Stimulated activated naive CD8-positive, alpha-beta T cell treated with anti-CD3 and anti-CD28 coated beads, Interleukin-15, amount 100 ng/mL, for 72 hours (primary cell): ENCODE data around the gene AGBL2.
"Not testable (repeated sequence)": the region's sequence is repeated elsewhere in the genome, so short reads cannot be mapped to it uniquely, and the experiment has no call there.

Experiments used
- ATAC-seq: fragments of 150-1000 bp; cut with Tn5 transposase; 2 replicates; pipeline ENCODE4 v1.10.0; 2021; ENCODE audit warnings: mild to moderate bottlenecking, moderate library complexity
- DNase-seq, 2 donors: peaks; one replicate each; pipeline ENCODE4 v3.0.0; 2021 to 2022
- H3K27ac Mint-ChIP-seq, 2 donors: one replicate each; pipeline ENCODE4 v1.8.0; 2022; ENCODE audit warnings: mild to moderate bottlenecking in 2 of 2, mixed read lengths in 2 of 2, moderate library complexity in 2 of 2
- H3K27me3 Mint-ChIP-seq: one replicate; pipeline ENCODE4 v1.8.0; 2022; ENCODE audit warnings: mixed read lengths
- H3K4me1 Mint-ChIP-seq: one replicate; pipeline ENCODE4 v1.8.0; 2022; ENCODE audit warnings: mild to moderate bottlenecking, mixed read lengths
- H3K4me3 Mint-ChIP-seq, 2 donors: one replicate each; pipeline ENCODE4 v1.8.0; 2022; ENCODE audit warnings: mild to moderate bottlenecking in 2 of 2, mixed read lengths in 2 of 2, moderate library complexity in 1 of 2
- H3K9me3 Mint-ChIP-seq, 2 donors: one replicate each; pipeline ENCODE4 v1.8.0; 2022; ENCODE audit warnings: mixed read lengths in 2 of 2

Gene AGBL2

DNA sequence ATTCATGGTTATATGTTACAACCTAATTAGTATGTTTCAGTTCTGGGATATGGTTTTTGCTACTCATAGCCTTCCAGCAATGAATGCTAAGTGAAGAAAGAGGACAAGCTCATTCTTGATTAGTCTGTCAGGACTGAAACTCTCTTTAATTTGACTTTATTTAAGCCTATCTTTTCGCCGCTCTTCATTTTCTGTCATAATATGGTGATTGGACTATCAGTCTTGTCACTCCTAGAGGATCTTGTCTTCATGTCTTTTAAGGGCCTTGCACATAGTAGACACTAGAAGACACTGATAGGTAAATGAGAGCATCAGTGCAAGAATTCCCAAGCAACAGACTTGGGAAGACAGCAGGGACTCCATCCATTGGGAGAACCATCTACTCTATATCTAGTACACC lies 53.9 kb downstream of the AGBL2 start:
- Mint-ChIP-seq H3K4me1 (peaks cover 25% of the 10 kb centered on the region), H3K27ac (no peak overlapping the region), H3K27me3 (no peaks in the 10 kb centered on the region), H3K9me3 (no peaks in the 10 kb centered on the region), H3K4me3 (no peak overlapping the region)
- ATAC-seq (no peak), DNase-seq (no peak)

DNA sequence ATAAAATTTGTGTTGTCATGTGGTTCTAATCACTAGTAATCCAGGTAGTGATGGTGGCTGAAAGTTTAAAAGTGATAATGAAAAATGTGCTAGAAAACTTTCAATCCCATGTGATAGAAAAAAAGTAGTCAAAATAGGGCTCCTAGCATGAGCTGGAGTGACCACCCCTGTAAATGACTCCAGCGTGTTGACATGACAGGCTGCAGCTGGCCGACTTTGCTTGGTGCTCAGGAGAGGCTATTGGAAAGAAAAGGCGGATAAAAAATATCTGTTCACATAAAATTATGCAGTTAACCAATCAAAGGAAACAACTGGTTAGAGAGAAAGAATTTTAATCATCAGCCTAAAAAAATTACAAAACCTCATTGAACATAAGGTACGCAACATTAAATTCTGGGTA lies 55.9 kb downstream of the AGBL2 start:
- Mint-ChIP-seq H3K27ac (no peak overlapping the region), H3K4me1 (peaks cover 14% of the 10 kb centered on the region), H3K9me3 (no peaks in the 10 kb centered on the region), H3K4me3 (no peak overlapping the region), H3K27me3 (no peaks in the 10 kb centered on the region)
- no peak for ATAC-seq
- no peak for DNase-seq

DNA sequence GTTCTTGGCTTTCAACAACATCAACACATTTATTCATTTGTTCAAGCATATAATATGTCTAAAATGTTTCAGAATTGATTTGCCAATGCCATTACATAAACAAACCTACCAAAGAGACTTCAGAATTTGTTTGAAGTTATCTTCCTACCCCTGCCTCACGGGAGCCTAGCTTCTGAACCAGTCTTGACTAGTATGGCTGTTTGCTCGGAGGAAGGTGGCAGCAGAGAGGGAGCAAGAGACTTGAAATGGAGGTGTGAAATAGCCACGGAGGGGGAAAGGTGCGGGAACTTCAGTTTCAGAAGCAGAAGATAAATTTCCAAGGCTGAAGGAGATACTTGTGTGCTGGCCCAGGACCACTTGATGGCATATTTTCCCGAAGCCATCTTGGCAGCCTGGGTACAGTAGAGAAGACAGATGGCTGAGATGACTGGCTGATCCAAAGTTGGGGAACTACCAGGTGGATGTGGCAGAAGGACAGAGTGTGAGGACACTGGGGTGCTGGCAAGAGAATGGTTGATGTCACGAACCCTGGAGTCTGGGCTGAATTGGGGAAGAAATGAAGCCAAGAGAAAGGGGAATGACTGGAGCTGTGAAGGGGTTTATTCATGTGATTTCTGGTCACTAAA lies 58.8 kb downstream of the AGBL2 start:
- DNase-seq (no peak), ATAC-seq (no peak)
- Mint-ChIP-seq H3K9me3 (peaks cover 15 to 17% of the 10 kb centered on the region in 2 donors), H3K27ac (no peak overlapping the region), H3K4me3 (no peak overlapping the region), H3K4me1 (no peaks in the 10 kb centered on the region), H3K27me3 (no peaks in the 10 kb centered on the region)

DNA sequence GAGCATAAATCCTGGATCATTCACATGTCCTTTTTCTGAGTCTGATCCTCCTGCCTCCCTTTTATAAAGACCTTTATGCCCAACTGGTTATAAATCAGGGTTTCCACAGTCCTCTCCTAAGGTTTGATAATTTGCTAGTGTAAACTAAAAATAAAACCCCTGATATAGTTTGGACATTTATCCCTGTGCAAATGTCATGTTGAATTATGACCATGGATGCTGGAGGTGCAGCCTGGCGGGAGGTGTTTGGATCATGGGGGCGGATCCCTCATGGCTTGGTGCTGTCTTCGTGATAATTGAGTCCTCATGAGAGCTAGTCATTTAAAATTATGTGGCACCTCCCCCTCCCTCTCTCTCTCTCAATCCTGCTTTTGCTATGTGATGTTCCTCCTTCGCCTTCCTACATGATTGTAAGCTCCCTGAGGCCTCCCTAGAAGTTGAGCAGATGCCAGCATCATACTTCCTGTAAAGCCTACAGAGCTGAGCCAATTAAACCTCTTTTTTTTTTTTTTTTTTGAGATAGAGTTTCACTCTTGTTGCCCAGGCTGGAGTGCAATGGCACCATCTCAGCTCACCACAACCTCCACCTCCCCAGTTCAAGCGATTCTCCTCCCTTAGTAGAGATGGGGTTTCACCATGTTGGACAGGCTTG lies 63.2 kb downstream of the AGBL2 start:
- Mint-ChIP-seq H3K4me1 (no peaks in the 10 kb centered on the region), H3K27me3 (no peaks in the 10 kb centered on the region), H3K9me3 (peaks cover 15 to 18% of the 10 kb centered on the region in 2 donors), H3K4me3 (no peak overlapping the region), H3K27ac (peak overlapping the region in 1 of 2 donors; percentile 30)
- ATAC-seq: no peak
- no peak for DNase-seq

DNA sequence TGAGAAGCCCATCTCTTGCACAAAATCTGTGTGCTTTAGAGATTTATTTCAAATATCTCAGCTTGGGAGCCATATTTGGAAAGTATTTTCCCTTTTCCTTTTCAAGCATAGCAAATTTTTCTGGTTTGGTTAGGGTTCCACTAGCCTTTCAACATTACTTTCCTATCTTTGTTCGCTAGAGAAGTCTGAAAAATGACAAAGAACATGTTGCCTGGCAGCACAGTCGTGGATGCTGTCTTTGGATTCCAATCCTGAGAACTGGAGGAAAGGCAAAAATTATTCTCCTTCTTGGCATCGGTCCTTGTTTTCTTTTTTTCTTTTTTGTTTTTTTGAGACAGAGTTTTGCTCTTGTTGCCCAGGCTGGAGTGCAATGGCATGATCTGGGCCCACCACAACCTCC lies 65.9 kb downstream of the AGBL2 start:
- no peak for ATAC-seq
- no peak for DNase-seq
- no peaks in the 10 kb centered on the region for H3K4me1 Mint-ChIP-seq
- no peaks in the 10 kb centered on the region for H3K27me3 Mint-ChIP-seq
- H3K4me3 Mint-ChIP-seq: no peak overlapping the region
- no peak overlapping the region for H3K27ac Mint-ChIP-seq
- peaks cover 15 to 18% of the 10 kb centered on the region in 2 donors for H3K9me3 Mint-ChIP-seq

DNA sequence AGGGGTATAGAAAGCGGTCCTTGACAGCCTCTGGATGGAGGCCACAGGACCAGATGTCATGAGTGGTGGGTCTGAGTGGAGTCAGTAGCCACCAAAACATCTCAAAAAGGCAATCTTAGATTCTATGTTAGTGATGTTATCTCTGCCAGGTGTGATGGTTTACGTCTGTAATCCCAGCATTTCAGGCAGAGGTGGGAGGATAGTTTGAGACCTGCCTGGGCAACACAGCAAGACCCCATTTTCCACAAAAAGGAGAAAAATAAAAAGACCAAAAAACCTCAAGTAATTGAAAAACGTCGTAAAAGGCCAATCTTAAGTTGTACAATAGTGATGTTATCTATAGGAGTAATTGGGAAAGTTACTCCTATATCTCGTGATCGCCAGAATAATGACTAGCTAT lies 69.2 kb downstream of the AGBL2 start:
- H3K4me1 Mint-ChIP-seq: peaks cover 15% of the 10 kb centered on the region
- H3K9me3 Mint-ChIP-seq: no peaks in the 10 kb centered on the region
- H3K27me3 Mint-ChIP-seq: no peaks in the 10 kb centered on the region
- ATAC-seq (no peak), DNase-seq (no peak)
- H3K27ac Mint-ChIP-seq: peak overlapping the region in 1 of 2 donors; percentile 16
- H3K4me3 Mint-ChIP-seq: no peak overlapping the region

DNA sequence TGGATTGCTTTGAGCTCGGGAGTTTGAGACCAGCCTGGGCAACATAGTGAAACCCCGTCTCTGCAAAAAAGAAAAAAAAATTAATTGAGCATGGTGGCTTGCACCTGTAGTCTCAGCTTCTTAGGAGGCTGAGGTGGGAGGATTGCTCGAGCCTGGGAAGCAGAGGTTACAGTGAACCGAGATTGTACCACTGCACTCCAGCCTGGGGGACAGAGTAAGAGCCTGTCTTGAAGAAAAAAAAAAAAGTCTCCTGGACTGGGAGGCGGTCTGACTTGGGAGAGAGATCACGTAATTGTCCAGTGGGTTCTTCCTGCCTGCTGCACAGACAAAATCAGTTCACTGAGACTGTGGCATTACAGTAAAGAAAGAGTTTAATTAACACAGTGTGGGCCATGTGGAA lies 69.7 kb downstream of the AGBL2 start:
- DNase-seq (no peak), ATAC-seq (no peak)
- Mint-ChIP-seq H3K9me3 (no peaks in the 10 kb centered on the region), H3K27ac (no peak overlapping the region), H3K4me3 (no peak overlapping the region), H3K27me3 (no peaks in the 10 kb centered on the region), H3K4me1 (peaks cover 19% of the 10 kb centered on the region)

DNA sequence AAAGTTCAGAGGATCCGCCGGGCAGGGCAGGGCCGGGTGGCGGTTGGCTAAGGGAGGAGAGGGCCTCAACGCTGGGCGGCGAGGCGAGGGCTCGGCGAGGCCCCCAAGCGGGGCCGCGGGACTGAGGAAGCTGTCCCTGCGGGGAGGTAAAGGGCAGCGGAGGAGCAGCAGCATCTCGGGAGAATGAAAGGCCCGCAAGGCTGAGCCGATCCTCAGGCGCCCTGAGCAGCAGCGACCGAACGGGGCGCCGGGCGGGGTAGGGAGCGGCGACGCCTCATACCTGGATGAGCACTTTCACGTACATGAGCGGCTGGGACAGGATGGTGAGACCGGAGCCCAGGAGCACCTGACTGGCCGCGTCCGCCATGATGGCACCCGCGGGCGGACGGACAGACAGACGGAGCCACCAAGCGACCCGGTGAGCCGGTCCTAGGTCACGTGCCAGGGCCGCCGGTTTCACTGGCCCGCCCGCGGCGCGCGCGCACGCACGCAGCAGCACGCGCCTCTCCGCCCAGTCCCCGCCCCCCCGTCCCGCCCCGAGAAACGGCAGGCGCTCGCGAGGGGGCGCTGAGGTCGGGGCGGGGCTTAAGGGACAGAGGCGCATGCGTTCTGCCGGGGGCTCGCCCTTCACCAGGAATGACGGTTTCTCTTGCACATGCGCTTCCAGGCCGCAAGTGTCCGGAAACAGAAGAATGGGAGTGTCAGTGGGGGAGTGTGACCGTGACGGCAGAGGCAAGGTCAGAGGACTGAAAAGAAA lies 72.9 kb downstream of the AGBL2 start, which contains the start of gene MTCH2:
MTCH2 (minus strand) TSS at position 461 of the 757 bp plus-strand sequence; CDS start at position 367, 94 bp downstream.
- Mint-ChIP-seq H3K4me1 (peaks cover 25% of the 10 kb centered on the region), H3K4me3 (peak within 1 kb of the TSS; percentile 94 to 98), H3K27ac (peak within 1 kb of the TSS; percentile 98 to 99), H3K27me3 (no peaks in the 10 kb centered on the region), H3K9me3 (no peaks in the 10 kb centered on the region)
- DNase-seq (peak; percentile 95 to 96), ATAC-seq (peak; percentile 92)

DNA sequence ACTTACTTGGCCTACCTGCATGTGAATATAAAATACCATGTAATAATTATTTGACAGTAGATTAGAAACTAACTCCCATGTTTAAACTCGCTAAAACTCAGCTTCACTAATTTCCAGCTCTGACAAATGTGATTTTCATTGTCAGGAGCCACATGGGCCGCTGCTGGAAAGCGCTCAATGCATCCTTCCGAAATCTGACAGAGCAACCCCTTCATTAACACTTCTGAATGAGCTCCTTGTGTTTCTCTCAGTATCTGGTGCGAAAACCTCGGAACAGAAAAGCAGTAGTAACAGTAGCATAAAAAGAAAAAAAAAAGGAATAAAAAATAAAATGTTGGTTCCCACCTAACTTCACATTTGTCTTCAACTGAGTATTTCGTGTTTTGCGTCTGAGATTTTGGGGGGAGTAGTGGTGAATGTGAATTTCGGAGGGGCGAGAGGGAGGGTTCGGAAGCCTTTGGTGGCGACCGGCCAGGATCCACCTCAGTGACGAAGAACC lies 73.5 kb downstream of the AGBL2 start:
- Mint-ChIP-seq H3K27me3 (no peaks in the 10 kb centered on the region), H3K9me3 (no peaks in the 10 kb centered on the region), H3K4me3 (peak overlapping the region; percentile 94 to 98), H3K4me1 (peaks cover 25% of the 10 kb centered on the region), H3K27ac (peak overlapping the region; percentile 98 to 99)
- DNase-seq (no peak), ATAC-seq (no peak)

DNA sequence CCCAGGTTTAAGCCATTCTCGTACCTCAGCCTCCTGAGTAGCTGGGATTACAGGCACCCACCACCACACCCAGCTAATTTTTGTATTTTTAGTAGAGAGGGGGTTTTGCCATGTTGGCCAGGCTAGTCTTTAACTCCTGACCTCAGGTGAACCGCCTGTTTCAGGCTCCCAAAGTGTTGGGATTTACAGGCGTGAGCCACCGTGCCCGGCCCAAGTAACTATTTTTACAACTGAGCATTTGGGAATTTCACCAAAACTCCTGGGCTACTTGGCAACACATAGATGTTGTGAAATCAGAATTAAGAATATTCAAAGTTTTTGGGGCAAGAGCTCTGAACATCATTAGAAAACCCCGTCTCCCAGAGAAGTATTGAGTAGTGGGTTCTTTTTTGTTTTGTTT lies 74.7 kb downstream of the AGBL2 start:
- not testable (repeated sequence) for H3K9me3 Mint-ChIP-seq, H3K27me3 Mint-ChIP-seq, DNase-seq, ATAC-seq
- Mint-ChIP-seq H3K4me3 (peak overlapping the region; percentile 94 to 98), H3K4me1 (peaks cover 25% of the 10 kb centered on the region), H3K27ac (peak overlapping the region in 1 of 2 donors; percentile 34)

DNA sequence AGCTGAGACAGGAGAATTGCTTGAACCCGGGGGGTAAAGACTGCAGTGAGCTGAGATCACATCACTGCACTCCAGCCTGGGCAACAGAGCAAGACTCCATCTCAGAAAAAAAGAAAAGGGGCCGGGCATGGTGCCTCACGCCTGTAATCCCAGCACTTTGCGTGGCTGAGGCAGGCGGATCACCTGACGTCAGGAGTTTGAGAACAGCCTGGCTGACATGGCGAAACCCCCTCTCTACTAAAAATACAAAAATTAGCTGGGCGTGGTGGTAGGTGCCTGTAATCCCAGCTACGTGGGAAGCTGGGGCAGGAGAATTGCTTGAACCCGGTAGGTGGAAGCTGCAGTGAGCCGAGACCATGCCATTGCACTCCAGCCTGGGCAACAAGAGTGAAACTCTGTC lies 78.8 kb downstream of the AGBL2 start:
- H3K4me3 Mint-ChIP-seq, H3K27me3 Mint-ChIP-seq, ATAC-seq, H3K9me3 Mint-ChIP-seq, DNase-seq, H3K27ac Mint-ChIP-seq: not testable (repeated sequence)
- peaks cover 13% of the 10 kb centered on the region for H3K4me1 Mint-ChIP-seq

DNA sequence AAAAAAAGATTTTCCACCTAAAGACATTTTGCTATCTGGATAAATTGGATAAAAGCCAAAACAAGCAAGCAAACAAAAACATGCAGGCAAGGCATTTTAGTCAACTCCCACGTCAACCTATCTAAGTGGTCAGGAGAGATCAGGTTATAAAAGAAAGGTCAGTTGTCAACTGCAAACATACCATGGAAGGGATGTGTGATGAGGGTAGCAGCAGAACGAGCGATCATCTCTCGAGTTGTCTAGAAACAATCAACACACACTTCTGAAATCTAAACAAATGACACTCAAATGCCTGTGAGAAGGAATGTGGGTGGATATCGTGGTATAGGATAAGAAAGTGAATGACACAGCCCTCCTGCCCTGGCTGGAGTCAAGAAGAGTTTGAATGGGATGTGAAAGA lies 83.7 kb downstream of the AGBL2 start:
- Mint-ChIP-seq H3K9me3 (no peaks in the 10 kb centered on the region), H3K27ac (no peak overlapping the region), H3K4me1 (no peaks in the 10 kb centered on the region), H3K27me3 (no peaks in the 10 kb centered on the region), H3K4me3 (no peak overlapping the region)
- ATAC-seq: no peak
- DNase-seq: no peak

DNA sequence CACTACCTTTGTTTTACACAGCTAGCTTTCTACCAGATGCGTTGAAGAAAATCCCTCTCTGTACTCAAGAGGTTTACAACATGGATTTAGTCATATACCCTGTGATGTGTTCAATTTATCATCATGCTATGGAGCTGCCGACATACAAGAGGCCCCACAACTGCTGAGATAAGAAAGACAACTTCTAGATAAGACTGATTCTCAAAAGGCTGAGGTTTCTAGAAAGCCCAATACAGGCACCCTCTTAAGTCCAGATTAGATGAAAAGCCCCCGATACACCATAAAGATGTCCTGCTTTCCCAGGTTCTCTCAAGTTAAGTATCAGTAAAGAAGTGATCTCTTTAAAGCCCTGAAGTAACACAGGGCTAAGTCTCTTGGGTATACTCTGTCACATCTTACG lies 87.1 kb downstream of the AGBL2 start:
- no peak for ATAC-seq
- Mint-ChIP-seq H3K4me3 (no peak overlapping the region), H3K9me3 (no peaks in the 10 kb centered on the region), H3K4me1 (no peaks in the 10 kb centered on the region), H3K27ac (no peak overlapping the region), H3K27me3 (no peaks in the 10 kb centered on the region)
- no peak for DNase-seq

DNA sequence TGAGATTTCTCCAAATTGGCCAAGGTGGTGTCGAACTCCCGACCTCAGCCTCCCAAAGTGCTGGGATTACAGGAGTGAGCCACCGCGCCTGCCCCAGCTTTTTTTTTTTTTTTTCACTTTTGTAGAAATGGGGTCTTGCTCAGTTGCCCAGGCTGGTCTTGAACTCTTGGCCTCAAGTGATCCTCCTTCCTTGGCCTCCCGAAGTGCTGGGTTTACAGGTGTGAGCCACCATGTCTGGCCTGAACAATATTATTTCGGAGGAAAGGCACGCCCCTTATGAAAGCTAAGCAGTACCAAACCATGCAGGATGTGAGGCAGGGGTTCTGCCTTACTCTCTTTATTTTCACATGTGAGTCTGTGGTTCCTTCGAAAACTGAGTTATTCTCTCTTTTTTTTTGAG lies 88.9 kb downstream of the AGBL2 start:
- no peaks in the 10 kb centered on the region for H3K27me3 Mint-ChIP-seq
- no peak for DNase-seq
- no peaks in the 10 kb centered on the region for H3K9me3 Mint-ChIP-seq
- no peak overlapping the region for H3K27ac Mint-ChIP-seq
- no peak for ATAC-seq
- H3K4me3 Mint-ChIP-seq: no peak overlapping the region
- no peaks in the 10 kb centered on the region for H3K4me1 Mint-ChIP-seq

DNA sequence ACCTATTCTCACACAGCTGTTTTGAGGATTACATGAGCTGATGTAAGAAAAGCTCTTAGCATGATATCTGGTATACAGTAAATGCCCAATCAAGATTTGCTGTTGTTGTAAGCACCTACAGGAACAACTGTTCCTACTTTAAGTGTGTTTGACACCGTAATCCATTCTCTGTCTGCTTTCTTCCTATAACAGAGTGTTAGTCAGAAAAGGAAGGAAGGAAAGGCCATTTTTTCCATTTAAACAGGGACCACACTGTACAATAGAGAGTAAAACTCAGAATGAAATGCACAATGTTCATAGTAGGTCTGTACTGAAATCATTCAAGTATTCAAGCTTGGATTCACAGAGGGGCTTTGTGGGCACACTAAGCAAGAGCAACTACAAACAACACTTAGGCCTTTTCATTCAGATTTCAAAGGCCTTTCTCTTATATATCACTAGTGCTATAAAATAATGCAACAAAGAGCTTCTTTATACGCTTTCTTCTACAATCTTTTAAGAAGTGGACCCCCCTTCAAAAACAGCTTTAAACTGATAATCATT lies 94.3 kb downstream of the AGBL2 start:
- H3K9me3 Mint-ChIP-seq: no peaks in the 10 kb centered on the region
- H3K4me3 Mint-ChIP-seq: no peak overlapping the region
- no peaks in the 10 kb centered on the region for H3K4me1 Mint-ChIP-seq
- H3K27me3 Mint-ChIP-seq: no peaks in the 10 kb centered on the region
- H3K27ac Mint-ChIP-seq: peak overlapping the region; percentile 7 to 30
- ATAC-seq (no peak), DNase-seq (no peak)

DNA sequence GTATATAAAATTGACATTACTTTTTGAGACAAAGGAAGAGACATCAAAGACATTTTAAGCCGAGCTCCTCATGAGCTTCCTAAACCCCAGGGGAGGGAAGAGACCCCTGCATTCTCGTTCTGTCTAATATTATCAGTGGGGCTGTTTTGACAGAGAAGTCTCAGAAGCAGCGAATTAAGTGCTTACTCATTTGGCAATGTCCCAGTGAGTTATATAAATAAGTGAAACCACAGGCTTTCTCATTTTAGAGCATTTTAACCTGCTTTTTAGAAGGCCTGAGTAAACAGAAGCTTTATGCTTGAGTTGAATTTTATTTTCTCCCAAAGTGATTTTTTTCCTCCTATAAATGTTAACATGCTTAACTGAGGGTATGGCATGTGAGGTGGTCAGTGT lies 97.8 kb downstream of the AGBL2 start:
- no peak for ATAC-seq
- no peaks in the 10 kb centered on the region for H3K9me3 Mint-ChIP-seq
- no peak overlapping the region for H3K4me3 Mint-ChIP-seq
- peak overlapping the region in 1 of 2 donors; percentile 33 for H3K27ac Mint-ChIP-seq
- H3K4me1 Mint-ChIP-seq: no peaks in the 10 kb centered on the region
- H3K27me3 Mint-ChIP-seq: no peaks in the 10 kb centered on the region
- no peak for DNase-seq
